CMK (cell line): Measurements from ENCODE around the gene SYNPR.

Experiments used
- DNase-seq: peaks from one replicate; pipeline ENCODE4 v3.0.0-alpha.2; 2010; ENCODE audit warnings: low read depth

SYNPR gene

GRCh38 chr3:63304421-63304820, 26.3 kb downstream of the SYNPR start:
- DNase-seq = no peak

DNA sequence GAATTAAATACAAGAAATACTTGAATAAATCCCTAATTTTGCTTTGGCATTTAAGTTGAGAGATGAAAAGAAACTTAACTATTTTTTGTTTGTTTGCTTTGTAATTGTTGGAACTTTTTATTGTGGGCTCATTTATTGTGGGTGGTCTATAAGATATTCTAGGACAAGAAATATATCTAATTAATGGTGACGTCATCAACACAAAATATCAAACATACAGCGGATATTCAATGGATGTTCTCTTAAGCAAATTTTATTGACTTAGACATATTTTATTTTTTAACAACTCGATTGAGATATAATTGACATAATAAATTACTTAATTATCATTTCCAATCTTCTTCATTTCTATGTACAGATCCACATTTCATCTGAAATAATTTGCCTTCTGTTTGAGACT, 30.0 kb downstream of the SYNPR start:
- no peak for DNase-seq

- DNase-seq = no peak
These were observed 31.7 kb downstream of the SYNPR start for GRCh38 chr3:63309768-63310167.

DNA sequence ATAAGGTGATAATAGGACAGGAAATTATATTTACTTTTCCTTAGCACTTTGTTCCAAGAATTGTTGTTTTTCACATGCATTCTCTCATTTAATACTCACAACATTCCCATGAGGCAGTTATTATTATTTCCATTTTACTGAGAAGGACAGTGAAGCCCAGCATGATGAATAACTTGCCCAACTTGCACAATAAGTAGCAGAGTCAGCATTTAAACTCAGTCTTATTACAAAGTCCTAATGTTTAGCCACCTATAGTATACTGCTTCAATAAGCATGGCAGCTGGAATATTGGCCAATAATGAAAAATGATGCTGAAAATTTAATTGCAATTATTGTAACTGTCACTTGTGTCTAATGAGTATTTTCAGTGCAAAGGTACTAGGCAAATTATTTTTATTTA, 45.7 kb downstream of the SYNPR start:
- no peak for DNase-seq

DNA sequence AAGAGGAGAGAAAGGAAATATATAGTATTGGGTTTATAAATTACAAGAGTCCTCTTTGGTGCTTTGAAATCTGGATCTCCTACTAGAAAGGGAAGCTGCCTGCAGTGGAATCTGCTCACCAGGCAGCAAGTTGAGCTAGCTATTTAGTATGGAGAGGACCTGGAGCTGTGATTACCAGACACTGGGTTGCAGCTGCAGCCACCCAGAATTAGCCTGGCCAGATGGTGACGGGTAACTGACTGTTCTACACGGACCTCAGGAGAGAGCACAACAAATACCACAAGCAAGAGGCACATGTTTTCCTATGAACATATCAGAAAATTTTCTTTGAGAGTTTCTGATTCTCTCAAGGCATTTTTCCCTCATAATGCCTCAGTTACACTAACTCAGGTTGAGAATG, 46.5 kb downstream of the SYNPR start:
- DNase-seq = no peak

- no peak for DNase-seq
These were observed 47.3 kb downstream of the SYNPR start for GRCh38 chr3:63325386-63325785.

DNA sequence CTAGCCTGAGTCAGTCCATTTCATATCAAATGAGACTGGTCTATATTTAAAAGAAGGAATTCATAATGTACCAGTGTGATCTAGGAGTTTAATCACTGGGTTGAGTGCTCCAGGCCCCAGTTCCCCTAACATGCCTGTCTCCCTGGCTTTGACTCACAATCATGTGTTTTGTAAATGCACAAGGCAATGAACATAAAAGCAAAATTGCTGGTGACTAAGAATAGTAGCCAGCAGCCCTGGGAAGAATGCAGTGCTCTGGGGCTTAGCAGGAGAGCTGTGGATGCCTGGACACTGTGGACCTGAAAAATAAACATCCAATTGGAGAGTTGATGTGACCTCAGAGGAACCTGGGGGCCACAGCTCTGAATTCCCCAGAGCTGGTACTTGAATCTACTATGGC, 50.3 kb downstream of the SYNPR start:
- DNase-seq = no peak

DNA sequence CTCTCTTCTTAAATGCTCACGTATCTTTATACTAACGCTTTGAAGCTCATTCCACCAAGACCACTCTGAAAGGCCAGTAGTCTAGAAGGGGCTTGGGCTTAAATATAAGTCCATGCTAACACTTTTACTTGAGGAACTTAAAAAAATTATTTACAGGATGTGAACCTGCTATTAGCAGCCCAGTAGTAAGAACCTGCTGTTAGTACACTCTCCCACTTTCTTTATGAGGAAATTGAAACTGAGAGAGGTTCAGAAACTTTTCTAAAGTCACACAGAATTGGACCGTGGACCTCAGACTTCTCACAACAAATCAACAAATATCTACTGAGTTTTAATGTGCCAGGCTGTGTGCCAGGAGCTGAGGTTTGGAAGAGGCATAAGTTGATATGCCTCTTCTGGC, 53.4 kb downstream of the SYNPR start:
- no peak for DNase-seq

- DNase-seq = no peak
These were observed 55.7 kb downstream of the SYNPR start for GRCh38 chr3:63333815-63334214.

DNA sequence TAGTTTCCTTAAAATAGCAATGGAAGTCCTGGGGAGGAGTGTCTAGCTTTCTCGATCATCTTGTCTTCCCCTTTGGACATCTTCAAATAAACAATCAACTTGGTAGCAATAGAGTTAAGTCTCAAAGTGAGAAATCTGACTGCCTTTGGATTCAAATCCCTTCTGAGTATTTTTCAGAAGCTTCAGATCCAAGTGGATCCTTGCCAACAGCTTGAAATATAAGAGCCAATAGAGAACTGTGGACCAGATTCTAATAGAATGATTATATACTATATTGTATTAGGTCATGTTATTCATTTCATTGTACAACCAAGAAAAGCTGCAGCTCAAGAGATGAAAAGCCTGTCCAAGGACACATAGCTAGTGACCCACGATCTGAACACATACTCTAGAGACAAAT, 60.2 kb downstream of the SYNPR start:
- no peak for DNase-seq

- no peak for DNase-seq
These were observed 65.6 kb downstream of the SYNPR start for GRCh38 chr3:63343674-63344073.

DNA sequence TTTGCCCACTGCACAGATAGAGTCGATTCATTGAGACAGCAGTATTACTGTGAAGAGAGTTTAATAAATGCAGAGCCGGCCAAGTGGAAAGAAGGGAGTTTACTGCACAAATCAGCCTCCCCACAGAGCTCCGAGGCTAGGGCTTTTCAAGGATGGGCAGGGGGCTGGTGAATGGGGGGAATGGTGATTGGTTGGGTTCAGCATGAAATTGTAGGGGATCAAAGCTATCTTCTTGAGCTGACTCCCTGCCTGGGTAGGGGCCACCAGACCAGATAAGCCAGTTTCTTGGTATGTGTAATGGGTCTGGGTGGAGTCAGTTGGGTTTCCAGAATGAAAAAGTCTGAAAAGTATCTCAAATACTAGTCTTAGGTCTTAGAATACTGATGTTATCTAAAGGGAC, 66.6 kb downstream of the SYNPR start:
- no peak for DNase-seq

GRCh38 chr3:63349583-63350573, 71.8 kb downstream of the SYNPR start:
- peak; percentile 4 for DNase-seq

DNA sequence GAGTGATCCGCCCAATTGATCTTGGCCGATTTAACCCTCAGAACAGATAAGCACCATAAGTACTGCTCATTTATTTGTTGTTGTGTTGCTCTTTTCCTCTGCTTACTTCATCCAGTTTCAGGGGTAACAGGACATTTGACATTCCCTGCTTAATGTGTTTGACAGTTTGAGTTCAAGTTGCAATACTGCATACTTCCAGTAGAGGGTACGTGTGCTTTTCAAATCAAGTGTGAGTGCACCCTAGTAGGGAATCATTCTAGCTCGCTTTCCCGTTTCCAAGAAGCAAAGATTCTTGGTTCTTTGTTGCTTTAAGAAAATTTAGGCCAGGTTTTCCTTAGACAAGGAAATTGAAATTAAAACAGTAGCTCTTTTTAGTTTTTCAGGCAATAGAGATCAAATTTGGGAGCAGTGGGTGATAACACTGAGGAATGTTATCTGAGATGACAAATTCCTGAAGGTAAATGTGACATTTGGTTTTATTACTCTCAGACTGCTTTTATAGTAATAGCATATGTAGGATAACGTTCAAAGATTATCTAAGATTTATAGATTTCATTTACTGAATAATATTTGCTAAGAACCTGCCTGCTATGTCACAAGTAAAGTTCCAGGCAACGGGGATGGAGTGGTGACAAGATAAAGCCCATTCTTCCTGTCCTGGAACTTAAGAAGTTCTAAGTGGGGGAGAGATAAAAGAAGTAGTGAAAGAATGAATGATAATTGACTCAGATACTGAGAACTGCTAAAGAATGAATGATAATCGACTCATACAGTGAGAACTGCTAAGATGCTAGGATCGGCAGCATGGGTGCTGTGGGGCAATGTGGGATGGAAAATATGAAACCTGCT, 73.3 kb downstream of the SYNPR start:
- peak; percentile 8 for DNase-seq

DNA sequence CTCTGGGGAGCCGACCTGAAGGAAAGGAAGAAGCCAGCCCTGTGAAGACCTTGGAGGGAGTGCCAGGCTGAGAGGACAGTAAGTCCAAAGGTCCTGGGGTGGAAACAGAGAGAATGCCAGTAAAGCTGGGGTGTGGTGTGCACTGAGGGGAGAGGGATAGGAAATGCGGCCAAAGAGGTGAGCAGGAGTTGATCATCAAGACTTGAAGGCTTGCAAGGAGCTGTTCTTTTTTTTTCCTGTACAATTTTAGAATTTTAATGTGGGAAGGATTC, 73.8 kb downstream of the SYNPR start:
- DNase-seq = no peak

GRCh38 chr3:63353383-63353782, 75.3 kb downstream of the SYNPR start:
- no peak for DNase-seq

- DNase-seq = no peak
These were observed 76.1 kb downstream of the SYNPR start for GRCh38 chr3:63354160-63354559.

- no peak for DNase-seq
These were observed 77.7 kb downstream of the SYNPR start for GRCh38 chr3:63355809-63356208.

- DNase-seq = no peak
These were observed 86.4 kb downstream of the SYNPR start for GRCh38 chr3:63364495-63364894.

DNA sequence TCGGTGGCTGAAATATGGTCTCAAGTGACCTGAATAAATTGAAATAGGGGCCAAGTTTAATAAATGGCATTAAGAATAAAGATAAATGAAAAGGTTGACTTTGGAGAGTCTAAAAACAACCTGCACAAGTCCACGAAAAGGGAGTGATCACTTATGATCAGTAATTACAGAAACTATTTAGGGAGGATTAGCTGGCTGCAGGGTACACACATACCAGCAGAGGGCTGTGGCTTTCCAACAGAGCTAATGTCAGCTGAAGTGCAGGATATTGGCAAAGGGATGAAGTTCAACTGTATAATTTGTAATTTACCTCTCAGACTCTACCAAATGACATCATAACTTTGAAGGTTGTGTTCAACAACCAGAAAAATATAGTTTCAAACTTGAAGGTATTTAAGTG, 86.8 kb downstream of the SYNPR start:
- DNase-seq = no peak

DNA sequence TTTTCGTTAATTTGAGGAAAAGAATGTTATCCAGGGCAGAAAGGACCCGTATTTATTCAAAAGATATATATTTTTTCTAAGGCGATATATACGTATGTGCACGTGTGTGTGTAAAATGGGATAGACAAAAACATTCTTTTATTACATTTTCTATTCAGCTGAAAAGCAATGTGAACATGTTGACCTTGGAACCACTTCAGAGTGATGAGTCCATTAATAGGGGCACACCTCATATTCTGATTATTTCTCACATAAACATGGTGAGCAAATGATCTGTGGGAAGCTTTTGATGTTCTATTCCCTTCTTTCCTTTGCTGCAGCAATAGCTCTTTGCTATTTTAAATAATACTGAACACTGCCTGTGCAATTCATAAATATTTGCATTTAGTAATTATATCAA, 87.6 kb downstream of the SYNPR start:
- DNase-seq = no peak

GRCh38 chr3:63370094-63370493, 92.0 kb downstream of the SYNPR start:
- no peak for DNase-seq

DNA sequence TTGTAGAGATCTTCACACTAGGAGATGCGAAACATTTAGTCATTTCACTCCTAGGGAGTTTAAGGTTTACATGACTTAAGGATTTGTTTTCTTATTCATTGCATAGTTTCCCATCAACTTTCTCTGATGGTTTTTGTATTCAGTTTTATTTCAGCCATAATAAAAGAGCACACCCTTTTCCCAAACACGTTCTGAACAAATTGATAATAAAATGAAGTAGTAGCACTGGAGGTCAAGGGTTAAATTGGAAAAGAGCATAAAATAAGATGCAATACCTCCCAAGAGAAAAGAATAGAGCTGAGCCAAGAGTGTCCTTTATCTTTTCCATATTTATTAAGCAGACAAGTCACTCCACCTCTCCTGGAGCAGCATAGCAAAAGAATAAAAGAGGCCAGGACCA, 104.9 kb downstream of the SYNPR start:
- no peak for DNase-seq
